Measurements from ENCODE around the gene CEBPZOS. TPM values are rescaled to one million over a fixed set of nuclear protein-coding genes. Genes with fewer than 3 reads are reported as not detected.

CEBPZOS gene
- total RNA-seq (2014; rRNA removed; shearing (Covaris generic)): 61.2 and 69.0 TPM in 2 replicates
- 52.3 and 75.8 TPM in 2 replicates for polyA plus RNA-seq (2014; cell fraction: nucleus; rRNA removed)

DNA sequence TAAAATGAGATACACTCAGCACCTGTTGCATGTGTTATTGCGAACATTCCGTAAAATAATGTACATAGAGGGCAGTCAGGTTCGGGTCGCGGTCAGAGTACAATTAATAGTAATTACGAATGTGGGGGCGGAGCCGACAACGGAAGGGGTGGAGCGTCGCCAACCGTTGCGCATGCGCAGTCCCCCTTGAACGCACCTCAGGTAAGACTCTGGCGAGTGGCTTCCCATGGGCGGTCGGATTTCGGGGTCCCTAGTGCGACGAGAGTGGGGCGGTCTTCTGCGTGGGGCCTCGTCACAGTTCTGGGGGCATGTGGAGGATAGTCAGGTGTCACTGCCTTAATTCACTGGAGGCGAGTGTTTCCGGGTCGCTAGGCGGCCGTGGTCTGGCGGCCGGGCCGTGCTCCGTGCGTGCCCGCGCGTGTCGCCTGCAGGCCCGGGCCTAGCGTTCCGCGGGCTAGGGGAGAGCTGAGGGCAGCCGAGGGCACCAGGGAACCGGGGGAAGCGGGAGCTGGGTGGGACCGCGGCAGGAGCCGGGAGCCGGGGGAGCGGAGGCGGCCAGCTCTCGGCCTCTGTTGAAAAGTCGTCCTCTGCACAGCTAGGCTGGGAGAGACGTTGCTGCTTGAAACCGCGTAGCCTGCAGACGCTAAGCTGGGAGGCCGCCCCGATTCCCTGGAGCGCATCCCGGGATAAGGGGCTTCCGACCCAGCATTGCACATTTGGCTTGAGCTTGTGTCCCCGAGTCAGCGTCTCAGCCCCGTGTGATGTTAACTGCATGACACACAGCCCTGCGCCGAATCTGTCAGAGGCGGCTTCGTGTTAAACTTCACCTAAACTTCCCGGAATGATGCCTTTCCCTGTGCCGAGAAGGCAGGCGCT is at the start of gene CEBPZOS:
Gene CEBPZOS (plus strand): TSS at position 177 of the 876 bp plus-strand sequence. CDS start 3,209 bp downstream, outside the sequence.
- DNase-seq (ENCODE audit: extremely low read depth, low read depth): peak; percentile 77

DNA sequence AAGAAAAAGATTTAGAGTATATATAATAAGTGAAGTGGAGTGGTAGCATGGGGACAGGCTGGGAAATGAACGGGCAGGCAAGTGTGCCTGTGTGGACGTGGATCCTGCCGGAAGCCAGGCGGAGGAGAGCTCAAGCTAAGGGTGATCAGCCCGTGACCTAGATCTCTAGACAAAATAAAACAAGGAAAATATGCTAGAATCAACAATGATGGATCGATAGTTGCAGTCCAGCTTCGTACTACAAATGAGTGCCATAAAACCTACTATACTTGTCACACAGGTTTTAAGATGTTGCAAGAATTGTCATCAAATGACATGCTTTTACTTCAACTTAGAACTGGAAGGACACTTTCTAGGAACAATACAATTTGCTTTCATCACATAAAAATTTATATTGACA is 48.0 kb upstream of the CEBPZOS start:
- no peak for DNase-seq (ENCODE audit: extremely low read depth, low read depth)

DNA sequence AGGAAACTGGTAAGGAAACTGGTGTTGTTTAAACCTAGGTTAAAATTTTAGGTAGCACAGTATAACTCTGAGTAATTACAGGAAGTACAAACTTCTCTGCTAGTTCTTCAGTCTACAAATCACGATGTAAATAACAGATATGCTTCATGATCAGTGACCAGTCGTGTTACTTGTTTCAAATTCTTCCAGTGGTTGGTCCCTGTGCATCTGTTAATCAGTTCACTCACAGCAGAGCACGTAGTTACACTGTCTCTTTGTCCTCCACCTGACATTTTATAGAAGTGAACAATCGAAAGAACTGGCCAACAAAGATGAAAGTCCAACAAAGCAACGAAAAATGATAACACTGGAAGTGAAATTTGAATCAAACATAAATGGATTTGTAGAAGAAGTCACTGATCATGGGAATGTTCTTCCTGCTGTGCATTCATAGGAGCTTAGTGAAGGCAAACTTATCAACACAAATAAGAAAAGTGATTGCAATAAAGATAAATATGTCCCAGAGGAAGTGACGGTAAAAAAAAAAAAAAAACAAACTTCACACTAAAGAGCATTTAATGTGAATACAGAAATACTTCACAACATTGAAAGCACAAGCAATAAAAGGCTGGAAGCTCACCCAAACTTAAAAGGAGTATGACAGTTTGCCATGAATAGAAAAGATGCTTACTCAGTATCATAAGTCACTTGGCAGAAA is 46.5 kb upstream of the CEBPZOS start:
- DNase-seq (ENCODE audit: extremely low read depth, low read depth): no peak

DNA sequence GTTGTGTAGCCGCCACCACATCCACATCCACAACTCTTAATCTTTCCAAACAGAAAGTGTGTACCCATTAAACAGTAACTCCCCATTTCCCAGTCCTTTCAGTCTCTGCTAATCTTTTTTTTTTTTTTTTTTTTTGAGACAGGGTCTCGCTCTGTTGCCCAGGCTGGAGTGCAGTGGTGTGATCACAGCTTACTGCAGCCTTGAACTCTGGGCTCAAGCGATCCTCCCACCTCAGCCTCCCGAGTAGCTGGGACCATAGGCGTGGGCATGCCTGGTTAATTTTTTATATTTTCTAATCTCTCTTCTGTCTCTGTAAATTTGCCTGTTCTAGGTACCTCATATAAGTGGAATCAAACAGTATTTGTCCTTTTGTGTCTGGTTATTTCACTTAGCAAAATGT is 43.1 kb upstream of the CEBPZOS start:
- DNase-seq (ENCODE audit: extremely low read depth, low read depth): no peak

DNA sequence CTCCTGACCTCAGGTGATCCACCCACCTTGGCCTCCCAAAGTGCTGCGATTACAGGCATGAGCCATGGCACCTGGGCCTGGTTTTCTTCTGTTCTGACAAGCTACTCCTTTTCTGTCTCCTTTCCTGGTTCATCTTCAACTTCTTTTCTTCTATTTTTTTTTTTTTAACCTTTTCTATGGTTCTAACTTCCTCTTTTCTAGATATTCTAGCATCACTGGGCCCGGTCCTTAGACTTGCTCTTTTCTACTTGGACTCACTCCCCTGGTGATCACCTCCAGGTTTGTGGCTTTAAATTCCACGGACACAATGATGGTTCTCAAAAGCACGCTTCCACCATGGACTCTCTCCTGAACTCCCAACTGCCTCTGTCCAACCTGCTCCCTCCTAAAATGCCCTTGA is 41.5 kb upstream of the CEBPZOS start:
- no peak for DNase-seq (ENCODE audit: extremely low read depth, low read depth)

DNA sequence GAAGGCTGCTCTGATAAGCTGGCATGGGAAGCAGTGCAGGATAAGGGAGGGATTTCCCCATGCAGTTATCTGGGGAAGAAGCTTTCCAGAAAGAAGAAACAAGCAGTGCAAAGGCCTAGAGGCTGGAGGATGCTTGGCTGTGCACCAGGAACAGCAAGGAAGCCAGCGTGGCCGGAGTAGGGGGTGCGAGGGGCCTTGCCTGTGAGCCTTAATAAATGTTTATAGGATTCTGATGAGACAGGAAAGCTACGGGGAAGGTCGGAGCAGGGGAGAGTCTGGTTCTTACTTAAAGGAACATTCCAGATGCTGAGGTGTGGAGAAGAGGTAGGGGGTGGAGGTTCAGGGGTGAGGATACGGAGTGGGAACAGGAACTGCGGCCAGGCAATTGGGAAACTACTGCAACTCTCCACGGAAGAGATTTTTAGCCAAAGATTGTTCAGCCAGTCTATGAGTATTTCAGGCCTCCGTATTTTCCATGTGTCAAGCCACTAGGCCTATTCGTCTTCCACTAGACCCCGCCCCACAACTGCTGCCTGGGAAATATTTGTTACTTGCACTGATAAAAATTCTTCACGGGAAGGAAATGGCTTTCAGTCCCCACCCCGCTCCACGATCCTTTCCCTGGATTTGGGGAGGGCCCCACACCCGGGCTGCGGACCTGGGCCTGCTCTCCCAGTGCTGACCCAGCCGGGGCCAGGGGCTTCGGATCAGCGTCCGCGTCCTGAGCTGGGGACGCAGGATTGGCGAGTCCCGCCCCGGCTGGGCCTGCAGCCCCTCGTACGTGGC is 40.0 kb upstream of the CEBPZOS start:
- no peak for DNase-seq (ENCODE audit: extremely low read depth, low read depth)

DNA sequence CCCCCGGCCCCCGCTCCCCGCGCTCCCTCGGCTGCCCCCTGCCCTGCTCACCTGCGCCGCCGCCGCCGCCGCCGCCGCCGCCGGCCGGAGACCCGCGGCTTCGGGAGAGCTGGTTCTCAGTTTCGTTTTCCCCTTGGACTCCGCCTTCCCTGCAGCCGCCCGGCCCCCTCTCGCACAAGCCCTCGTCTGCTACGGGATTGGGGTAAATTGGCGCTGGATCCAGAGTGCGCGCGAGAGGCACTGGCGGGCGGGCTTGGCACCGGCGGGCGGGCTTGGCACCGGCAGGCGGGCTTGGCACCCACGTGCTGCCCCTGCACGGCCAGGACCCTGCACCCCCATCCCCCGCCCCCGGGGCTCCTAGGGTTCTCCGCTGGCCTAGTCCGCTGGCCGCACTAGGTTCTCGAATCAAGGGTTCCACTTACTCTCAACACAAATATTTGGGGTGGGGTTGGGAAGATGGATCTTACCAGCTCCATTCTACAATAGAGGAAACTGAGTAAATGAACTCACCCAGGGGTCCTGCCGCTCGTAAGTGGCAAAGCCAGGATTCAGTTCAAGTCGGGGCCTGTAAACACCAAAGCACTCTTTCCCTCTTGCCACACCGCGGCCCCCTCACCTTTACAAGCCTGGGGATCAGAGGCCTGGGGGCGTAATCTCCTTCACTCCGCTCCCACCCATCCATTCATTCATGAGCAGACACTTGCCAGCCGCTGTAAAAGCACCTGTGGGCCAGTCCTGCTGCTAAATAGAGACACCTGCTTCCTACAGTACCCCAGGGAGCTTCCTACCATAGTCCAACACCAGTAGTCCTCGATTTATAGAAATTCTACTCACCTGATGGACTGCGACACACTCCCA is 39.2 kb upstream of the CEBPZOS start, which contains the start of gene EIF2AK2:
Gene EIF2AK2 (minus strand): TSS at position 124 of the 858 bp plus-strand sequence. CDS start 9,174 bp downstream, outside the sequence.
- peak; percentile 80 for DNase-seq (ENCODE audit: extremely low read depth, low read depth)

DNA sequence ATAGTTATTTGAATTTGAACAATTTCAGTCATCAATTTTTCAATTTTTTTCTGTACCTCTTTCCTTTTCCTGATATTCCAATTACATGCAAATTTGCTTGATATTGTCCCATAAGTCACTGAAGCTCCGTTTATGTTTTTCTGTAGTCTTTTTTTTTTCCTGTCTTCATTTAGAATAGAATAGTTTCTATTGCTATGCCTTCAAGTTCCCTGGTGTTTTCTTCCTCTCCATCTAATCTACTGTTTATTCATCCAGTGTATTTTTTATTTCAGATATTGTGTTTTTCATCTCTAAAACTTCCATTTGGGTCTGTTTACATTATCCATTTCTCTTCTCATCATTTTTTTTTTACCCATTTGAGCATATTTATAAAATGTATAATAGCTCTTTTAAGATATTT is 31.5 kb upstream of the CEBPZOS start:
- no peak for DNase-seq (ENCODE audit: extremely low read depth, low read depth)

DNA sequence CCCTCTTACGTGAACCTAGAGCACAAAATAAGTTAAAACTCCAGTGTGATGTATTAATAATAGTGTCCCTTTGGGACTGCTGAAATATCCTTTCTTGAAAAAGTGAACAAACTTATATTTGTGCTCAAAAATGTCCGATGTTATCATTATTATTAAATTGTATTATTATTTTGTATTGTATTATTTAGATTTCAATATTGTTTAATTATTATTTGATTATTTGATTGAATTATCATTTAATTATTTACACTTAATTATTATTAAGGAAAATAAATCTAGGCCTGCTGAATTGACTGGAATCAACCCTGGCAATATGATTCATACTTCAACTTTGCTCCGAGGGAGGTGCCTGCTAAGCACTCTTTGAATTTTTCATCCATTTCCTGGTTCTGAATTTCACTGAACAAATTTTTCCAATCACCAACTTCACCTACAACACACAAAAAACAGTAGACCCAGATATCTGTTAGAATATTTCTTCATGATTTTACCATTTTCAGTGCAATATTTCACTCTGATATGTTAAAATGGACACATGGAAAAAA is 28.6 kb upstream of the CEBPZOS start:
- no peak for DNase-seq (ENCODE audit: extremely low read depth, low read depth)

DNA sequence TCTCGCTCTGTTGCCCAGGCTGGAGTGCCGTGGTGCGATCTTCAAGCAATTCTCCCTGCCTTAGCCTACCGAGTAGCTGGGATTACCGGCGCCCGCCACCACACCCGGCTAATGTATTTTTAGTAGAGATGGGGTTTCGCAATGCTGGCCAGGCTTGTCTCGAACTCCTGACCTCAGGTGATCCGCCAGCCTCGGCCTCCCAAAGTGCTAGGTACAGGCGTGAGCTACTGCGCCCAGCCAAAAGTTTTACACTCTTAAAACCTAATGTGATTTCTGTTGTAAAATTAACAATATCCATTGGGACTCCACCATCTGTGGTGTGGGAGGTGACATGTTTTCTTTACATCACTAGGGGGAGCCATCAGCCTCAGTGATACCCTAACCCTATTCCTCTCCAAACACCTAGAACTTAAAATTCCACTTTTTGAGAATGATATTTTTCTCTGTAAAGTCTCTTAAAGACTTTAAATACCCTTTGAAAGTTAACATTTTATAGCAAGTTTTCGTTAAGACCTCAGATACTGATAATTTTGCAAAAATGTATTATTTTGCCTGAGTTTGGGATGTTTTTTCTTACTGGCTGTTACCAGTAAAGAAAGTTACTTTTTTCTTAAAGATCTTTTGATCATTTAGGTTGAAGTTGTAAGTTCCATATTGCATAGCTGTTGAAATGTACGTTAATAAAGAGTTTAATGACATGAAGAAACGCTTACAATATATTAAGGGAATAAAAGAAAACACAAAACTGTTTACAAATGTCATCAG is 27.9 kb upstream of the CEBPZOS start:
- DNase-seq (ENCODE audit: extremely low read depth, low read depth): peak; percentile 47

DNA sequence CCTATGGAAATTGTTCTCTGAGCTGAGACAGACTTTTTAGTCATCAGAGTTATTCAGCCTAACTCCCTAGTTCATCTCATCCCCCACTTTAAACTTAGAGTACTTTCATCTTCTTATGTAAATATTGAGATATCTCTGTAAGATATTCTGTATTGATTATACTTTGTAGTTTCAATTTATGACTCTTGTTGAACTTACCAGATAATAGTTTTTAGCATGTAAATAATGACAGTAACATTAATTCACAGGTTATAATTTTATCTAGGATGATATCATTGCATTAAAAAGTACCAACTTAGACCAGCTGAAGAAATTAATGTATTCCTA is 24.7 kb upstream of the CEBPZOS start:
- no peak for DNase-seq (ENCODE audit: extremely low read depth, low read depth)

DNA sequence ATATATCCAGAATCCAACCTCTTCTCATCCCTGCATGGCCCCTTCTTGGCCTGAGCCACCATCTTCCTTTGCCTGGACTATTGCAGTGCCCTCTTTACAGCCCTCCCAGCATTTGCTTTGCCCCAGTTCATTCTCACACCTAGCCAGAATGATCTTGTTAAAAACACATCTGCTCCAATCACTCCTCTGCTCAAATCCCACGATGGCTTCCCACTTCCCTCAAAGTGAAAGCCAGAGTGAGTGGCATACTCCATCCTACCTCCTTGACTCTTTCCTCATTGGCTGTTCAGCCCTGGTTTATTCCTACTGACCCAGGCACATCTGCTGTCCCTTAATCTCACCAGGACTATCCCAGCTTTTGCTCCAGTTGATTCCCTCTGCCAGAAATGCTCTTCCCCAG is 22.6 kb upstream of the CEBPZOS start:
- DNase-seq (ENCODE audit: extremely low read depth, low read depth): no peak

DNA sequence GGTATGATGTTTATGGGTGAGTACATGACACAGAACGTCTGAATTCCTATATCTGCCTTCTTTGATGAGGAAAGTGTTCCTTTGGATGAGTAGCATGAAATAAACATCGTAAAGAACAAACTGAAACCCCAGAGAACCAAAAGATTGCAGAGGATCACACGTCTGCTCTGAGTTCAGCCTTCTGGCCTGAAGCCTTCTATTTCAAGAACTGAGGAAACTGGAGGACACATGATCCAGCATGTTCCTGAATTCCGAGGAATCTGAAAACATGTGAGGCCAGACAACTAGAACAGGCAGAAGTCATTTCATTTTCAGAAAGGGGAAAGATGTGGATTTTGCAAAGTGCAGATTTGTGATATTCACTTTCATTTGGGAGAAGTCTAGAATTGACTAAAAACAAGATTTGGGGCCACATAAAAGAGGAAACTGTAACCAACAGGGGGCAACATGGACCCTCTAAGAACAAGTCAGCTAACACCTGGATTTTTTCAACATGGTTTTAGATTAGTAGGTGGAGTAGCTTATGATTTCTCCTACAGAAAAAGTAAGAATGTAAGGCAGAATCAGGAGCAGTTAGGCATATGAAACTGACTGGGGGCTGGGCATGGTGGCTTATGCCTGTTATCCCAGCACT is 16.2 kb upstream of the CEBPZOS start:
- no peak for DNase-seq (ENCODE audit: extremely low read depth, low read depth)

DNA sequence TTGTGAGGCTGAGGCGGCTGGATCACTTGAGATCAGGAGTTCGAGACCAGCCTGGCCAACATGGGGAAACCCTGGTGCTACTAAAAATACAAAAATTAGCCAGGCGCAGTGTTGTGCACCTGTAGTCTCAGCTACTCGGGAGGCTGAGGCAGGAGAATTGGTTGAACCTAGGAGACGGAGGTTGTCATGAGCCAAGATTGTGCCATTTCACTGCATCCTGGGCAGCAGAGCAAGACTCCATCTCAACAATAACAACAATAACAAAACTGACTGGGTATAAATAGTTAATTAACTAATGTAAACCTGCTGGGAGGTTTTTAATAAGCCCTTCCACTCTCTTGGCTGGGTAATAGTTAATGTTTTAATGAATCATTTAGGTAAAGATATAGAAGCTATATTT is 15.7 kb upstream of the CEBPZOS start:
- no peak for DNase-seq (ENCODE audit: extremely low read depth, low read depth)

DNA sequence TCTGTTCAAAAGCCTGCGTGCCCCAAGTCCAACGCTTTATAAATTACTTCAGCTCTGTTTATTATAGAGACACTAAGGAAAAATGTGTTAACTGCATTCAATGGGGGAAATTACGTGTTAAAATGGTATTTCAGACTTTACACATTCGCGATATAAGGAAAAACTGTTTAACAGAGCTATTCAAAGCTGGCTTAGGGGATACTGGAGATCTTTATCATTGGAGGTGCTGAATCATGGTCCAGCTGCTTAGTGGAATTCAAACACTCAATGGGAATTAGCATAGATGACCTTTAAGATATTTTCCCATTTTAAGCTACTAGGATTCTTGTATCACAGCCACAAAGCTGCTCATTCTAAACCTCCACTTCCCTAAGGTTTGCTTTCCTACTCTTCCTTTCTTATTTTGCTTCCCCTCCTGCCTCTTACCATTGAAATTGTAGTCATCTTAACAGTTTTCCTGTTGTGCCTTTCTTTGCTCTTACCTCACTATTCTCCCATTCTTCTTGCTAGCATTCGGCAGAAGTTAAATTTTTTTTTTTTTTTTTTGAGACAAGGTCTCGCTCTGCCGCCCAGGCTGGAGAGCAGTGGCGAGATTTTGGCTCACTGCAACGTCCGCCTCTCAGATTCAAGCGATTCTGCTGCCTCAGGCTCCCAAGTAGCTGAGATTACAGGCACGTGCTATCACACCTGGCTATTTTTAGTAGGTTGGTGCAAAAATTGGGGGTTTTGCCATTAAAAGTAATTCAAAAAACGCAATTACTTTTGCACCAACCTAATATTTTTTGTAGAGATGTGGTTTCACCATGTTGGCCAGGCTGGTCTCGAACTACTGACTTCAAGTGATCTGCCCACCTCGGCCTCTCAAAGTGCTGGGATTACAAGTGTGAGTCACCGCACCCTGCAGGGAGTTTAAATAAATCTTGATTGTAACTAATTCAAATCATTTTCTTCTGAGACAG is 14.3 kb upstream of the CEBPZOS start:
- DNase-seq (ENCODE audit: extremely low read depth, low read depth): peak; percentile 74

DNA sequence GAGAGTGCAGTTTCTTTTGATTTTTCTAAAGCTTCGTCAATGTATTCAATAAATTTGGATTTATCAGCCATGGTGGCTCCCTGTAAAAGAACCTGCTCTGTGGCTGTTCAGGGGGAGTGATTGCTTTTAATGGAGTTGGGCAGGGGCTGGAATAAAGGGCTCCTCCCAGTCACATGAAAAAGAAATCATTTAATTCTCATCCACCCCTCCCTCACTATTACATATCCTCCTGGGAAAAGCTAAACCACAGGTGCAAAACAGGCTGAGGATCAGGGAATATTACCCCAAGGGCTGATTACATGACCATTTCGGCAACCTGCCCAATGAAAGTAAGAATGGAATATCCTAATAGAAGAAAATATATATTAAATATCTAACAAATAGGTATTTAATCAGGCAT is 7.7 kb upstream of the CEBPZOS start, which contains the start of gene SULT6B1:
Gene SULT6B1 (minus strand): TSS at position 101 of the 400 bp plus-strand sequence. CDS start 30 bp downstream, at position 71.
- DNase-seq (ENCODE audit: extremely low read depth, low read depth): no peak

DNA sequence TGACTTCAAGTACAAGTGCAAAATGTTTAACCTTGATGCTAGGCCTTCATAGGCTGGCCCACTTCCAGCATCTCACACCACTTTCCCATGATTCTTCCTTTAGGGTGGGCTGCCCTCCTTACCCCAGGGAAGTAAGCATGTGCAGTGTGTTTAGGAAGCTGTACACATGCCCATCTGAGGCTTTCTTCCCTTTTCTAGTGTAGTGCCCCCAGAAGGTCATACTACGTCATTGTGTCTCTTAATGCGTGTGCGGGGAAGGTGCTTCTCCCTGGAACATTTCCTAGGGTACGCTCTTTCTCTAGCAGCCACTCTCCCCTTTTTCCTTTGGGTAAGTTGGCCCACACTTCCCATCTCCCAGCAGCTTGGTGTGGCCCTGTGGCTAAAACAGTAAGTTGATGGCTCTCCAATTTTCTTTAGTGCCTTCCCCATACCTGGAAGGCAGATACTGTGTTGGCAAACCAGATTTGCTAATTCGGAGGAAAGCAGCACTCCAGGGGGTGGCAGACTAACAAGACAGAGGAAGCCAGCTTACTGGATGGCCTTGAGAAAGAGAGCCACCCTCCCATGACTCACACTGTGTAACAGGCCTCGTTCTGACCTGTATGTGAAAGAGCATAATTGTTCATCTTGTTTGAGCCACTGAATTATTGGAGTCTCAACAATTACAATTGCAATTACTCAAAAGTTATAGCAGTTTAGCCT is 6.7 kb upstream of the CEBPZOS start:
- peak; percentile 88 for DNase-seq (ENCODE audit: extremely low read depth, low read depth)

All from NCI-H460 (cell line).